ENCODE measurements around the gene XRCC6.

XRCC6 gene

DNA sequence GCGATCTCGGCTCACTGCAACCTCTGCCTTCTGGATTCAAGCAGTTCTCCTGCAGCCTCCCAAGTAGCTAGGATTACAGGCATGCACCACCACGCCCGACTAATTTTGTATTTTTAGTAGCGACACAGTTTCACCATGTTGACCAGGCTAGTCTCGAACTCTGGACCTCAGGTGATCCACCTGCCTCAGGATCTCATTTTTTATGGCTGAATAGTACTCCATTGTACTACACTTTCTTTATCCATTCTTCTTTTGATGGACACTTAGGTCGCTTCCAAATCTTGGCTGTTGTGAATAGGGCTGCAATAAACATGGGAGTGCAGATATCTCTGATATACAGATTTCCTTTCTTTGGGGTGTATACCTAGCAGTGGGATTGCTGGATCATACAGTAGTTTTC, 20.8 kb downstream of the XRCC6 start:
- no peak overlapping the region for H3K4me3 ChIP-seq (ENCODE audit: low read depth, low read length)

DNA sequence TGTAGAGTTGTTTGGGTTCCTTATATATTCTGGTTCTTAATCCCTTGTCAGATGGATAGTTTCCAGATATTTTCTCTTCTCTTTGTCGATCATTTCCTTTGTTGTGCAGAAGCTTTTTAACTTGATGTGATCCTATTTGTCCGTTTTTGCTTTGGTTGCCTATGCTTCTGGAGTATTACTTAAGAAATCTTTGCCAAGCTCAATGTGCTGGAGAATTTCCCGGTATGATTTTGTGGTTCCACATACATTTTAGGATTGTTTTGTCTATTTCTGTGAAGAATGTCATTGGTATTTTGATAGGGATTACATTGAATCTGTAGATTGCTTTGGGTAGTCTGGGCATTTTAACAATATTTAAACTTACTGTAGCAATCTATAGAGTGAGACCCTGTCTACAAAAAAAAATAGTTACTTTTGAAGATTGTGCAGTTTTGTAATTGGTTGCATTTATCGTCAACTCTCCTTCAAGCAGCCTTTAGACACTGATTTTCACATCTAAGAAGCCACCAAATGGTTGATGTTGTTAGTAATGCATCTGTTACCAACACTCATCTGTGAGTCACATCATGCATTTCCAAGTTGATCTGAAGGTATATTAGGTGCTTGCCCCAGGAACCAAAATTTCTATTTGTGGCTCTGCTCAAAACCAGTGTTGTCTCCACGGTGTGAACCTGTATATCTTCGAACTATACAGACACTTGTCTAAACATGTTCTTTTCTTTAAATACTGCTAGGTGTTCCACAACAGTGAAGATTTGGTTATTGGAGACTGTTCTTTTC, 21.4 kb downstream of the XRCC6 start:
- H3K4me3 ChIP-seq (ENCODE audit: low read depth, low read length) = no peak overlapping the region
- TF ChIP-seq, protein P1, sequence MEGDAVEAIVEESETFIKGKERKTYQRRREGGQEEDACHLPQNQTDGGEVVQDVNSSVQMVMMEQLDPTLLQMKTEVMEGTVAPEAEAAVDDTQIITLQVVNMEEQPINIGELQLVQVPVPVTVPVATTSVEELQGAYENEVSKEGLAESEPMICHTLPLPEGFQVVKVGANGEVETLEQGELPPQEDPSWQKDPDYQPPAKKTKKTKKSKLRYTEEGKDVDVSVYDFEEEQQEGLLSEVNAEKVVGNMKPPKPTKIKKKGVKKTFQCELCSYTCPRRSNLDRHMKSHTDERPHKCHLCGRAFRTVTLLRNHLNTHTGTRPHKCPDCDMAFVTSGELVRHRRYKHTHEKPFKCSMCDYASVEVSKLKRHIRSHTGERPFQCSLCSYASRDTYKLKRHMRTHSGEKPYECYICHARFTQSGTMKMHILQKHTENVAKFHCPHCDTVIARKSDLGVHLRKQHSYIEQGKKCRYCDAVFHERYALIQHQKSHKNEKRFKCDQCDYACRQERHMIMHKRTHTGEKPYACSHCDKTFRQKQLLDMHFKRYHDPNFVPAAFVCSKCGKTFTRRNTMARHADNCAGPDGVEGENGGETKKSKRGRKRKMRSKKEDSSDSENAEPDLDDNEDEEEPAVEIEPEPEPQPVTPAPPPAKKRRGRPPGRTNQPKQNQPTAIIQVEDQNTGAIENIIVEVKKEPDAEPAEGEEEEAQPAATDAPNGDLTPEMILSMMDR (IDR thresholded peaks at IDR 0.05; ENCODE audit: low read depth, low read length) = no peak

More for the DNA sequence above, 20.8 kb downstream of the XRCC6 start:
- TF ChIP-seq, protein P1 (IDR thresholded peaks at IDR 0.05; ENCODE audit: low read depth, low read length) = no peak

DNA sequence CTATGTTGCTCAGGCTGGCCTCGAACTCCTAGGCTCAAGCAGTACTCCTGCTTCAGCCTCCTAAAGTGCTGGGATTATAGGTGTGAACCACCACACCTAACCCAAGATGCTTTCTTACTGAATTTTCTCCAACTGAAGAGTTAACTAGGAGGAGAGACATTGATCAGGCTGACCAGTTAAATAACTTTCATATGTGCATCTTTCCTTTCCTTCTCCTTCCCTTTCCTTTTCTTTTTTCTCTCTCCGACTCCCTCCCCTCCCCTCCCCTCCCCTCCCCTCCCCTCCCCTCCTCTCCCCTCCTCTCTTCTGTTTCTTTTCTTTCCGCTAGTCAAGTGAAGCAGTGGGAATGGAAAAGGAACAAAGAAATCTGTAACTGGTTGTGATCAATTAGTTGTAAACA, 26.7 kb downstream of the XRCC6 start:
- TF ChIP-seq, protein P1 (IDR thresholded peaks at IDR 0.05; ENCODE audit: low read depth, low read length) = no peak

DNA sequence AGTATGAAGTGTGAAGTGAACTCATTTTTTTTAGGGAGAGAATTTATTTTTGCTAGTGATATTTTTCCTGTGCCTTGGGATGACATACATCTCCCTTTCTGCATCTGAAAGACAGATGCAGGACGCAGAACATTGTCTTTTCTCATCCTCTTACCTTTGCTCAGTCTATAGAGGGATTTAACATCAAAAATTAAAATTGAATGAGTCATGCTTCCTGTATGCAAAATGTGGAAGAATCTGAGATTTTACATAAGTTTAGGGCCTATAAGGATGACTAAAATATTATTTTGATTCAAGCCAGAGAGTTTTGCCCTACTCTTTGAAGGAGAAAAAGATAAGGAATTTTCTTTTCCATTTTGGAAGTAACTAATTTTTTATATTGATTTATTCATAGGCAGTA, 27.3 kb downstream of the XRCC6 start:
- no peak overlapping the region for H3K4me3 ChIP-seq (ENCODE audit: low read depth, low read length)
- TF ChIP-seq, protein P1 (IDR thresholded peaks at IDR 0.05; ENCODE audit: low read depth, low read length) = no peak

More for the DNA sequence above, 26.7 kb downstream of the XRCC6 start:
- H3K4me3 ChIP-seq (ENCODE audit: low read depth, low read length) = no peak overlapping the region

DNA sequence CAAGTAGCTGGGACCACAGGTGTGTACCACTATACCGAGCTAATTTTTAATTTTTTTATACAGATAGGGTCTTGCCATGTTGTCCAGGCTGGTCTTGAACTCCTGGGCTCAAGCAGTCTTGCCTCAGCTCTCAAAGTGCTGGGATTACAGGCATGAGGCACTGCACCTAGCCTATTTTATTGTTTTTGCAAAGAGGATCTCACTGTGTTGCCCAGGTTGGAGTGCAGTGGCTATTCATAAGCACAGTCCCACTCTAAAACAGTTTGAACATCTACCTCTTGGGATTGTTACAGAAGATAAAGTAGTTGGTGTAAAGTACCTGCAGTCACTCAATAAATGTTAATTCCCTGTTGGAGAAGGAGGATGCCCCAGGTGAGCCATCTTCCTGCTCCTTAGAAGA, 29.1 kb downstream of the XRCC6 start:
- no peak overlapping the region for H3K4me3 ChIP-seq (ENCODE audit: low read depth, low read length)
- TF ChIP-seq, protein P1 (IDR thresholded peaks at IDR 0.05; ENCODE audit: low read depth, low read length) = no peak

DNA sequence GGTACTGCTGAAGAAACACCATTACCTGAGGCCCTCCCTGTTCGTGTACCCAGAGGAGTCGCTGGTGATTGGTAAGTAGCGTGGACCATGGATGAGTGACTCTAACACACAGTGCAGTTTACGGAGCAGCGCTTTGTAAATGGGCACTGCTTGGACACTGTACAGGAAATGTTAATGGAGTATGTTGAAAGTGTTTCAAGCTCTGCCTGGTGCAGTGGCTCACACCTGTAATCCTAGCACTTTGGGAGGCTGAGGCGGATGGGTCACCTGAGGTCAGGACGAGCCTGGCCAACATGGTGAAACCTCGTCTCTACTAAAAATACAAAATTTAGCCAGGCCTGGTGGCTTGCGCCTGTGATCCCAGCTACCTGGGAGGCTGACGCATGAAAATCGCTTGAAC, 29.7 kb downstream of the XRCC6 start:
- H3K4me3 ChIP-seq (ENCODE audit: low read depth, low read length) = no peak overlapping the region
- TF ChIP-seq, protein P1 (IDR thresholded peaks at IDR 0.05; ENCODE audit: low read depth, low read length) = no peak

DNA sequence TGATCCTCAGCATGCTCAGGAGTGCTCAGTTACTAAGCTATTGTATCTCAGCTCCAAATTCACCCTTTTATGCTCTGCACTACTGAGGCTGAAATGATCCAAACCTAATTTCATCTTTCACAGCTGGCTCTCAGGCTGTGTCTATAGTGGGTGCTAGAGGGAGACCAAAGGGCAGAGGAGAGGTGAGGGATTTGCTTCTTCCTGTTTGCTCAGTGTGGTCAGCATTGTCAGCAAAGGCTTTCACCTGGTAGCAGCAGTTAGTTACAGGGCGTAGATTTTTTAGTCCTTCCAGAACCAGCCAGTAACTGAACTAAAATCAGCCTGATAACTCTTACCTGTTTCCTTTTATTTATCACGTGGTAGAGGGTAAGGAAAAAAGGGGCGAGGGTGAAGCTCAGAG, 33.2 kb downstream of the XRCC6 start:
- TF ChIP-seq, protein P1 (IDR thresholded peaks at IDR 0.05; ENCODE audit: low read depth, low read length) = no peak
- H3K4me3 ChIP-seq (ENCODE audit: low read depth, low read length) = no peak overlapping the region

All from WI38 (cell line).